GM21619 (cell line): ENCODE measurements around the gene C21orf58.

ENCODE experiments used
- ATAC-seq: cut with Tn5 transposase; IDR thresholded peaks from one replicate; pipeline ENCODE4 v1.9.1; 2021; ENCODE audit not compliant: unreplicated experiment

The C21orf58 gene

GRCh38 chr21:46297338-46298271, 26.1 kb downstream of the C21orf58 start:
- no peak for ATAC-seq

DNA sequence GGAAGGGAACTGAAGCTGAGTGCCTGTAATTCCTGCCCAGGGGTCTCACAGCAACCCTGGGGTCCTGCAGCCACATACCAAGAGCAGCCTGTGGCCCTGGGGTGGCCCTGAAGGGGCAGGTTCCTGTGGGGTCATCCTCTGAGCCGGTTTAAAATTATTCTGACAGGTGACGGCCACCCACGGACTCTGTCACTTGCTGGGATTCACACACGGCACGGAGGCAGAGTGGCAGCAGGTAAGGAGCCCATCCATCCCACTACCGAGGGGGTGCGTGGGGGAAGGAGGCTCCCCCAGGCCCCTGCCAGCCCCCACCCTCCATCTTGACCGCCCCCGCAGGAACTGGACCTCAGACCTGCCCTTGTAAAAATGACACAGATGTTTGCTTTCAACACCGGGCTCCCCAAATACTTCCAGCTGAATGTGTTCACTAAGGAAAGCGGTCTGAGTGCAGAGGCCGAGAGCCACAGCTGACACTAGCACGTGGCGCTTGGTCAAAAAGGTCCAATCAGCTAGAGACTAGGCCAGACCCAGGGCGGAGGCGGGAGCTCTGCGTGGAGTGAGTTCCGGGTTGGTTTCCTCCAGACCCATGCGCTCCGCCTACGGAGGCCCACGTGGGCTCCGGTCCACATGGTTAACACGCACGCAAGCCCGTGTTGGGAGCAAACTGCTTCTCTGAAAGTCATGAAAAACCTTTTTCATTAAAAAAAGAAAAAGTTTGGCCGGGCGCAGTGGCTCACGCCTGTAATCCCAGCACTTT, 27.5 kb downstream of the C21orf58 start:
- no peak for ATAC-seq

- ATAC-seq: no peak
Observed at GRCh38 chr21:46295177-46295770, 28.4 kb downstream of the C21orf58 start.

GRCh38 chr21:46294647-46295176, 29.0 kb downstream of the C21orf58 start:
- no peak for ATAC-seq

- no peak for ATAC-seq
Observed at GRCh38 chr21:46291561-46291960, 32.1 kb downstream of the C21orf58 start.

- no peak for ATAC-seq
Observed at GRCh38 chr21:46289655-46290179, 34.0 kb downstream of the C21orf58 start.

DNA sequence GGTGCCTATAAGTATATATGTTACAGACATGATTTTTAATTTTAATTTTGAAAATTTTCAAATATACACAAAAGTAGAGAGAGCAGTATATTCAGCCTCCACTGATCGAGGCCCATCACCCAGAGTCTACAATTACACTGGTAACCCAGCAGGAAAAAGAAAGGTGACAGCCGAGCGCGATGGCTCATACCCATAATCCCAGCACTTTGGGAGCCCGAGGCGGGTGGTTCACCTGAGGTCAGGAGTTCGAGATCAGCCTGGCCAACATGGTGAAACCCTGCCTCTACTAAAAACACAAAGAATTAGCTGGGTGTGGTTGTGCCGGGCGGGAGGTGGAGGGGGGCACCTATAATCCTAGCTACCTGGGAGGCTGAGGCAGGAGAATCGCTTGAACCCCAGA, 36.1 kb downstream of the C21orf58 start:
- ATAC-seq: no peak

DNA sequence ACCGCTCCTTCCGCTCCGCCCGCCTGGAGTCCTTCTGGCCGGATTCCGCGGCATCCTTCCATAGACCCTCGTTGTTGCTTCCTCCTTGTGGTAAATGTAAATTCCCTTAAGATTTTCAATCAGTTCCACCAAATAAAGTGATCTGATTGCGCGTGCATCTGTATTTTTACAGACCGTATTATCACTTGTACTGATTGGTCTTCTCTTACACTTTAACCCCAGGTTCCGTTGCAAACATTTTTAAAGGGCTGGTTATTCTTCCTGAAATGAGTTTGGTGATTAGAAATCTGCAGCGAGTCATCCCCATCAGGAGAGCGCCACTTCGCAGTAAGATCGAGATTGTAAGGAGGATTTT, 37.0 kb downstream of the C21orf58 start:
- no peak for ATAC-seq

DNA sequence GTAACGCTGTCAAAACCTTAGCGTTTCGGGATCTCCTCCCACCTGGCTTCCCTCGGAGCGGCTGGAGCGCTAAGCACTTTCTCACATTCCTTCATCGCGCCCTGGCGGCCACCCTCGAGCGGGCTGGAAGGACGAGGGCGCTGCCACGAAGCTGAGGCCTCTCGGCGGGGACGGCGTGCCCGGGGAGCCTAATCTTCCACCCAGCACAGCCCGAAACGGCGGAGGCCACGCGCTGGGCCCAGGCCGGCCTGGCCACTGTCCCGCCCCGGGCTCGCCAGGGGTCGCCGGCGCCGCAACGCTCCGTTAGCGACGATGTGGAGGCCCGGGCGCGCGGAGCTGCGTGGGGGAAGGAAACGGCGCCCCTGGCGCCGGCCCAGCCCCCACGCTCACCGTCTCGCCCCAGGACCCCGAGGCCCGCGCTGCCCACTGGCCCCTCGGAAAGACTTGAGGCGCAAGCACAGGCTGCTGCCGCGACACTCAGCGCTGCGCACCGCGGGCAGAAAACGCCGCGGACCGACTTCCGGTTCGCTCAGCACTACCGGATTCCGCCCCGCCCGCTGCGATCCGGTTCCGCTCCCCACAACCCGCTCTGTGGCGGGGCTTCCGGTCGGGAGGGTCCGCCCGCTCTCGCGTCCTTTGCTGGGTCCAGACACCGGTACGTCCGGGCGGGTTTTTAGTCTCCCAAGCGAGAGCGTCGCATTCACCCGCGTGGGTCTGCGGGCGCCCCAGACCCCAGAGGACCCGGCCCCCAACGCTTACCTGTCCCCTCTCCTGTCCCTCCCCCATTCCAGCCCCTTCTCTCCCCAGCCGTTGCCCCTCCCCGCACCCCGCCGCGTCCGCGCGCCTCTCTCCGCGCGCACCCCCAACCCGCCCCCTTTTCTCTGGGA, 37.7 kb downstream of the C21orf58 start, which contains the start of gene YBEY:
YBEY (plus strand) TSS at position 582 of the 887 bp plus-strand sequence. CDS start 572 bp downstream, outside the sequence.
- ATAC-seq: peak; percentile 79

GRCh38 chr21:46285206-46285661, 38.4 kb downstream of the C21orf58 start, which contains the start of gene MCM3AP:
Gene MCM3AP (minus strand): TSS chr21:46285611. CDS start chr21:46285286, 325 bp downstream.
- ATAC-seq: no peak

DNA sequence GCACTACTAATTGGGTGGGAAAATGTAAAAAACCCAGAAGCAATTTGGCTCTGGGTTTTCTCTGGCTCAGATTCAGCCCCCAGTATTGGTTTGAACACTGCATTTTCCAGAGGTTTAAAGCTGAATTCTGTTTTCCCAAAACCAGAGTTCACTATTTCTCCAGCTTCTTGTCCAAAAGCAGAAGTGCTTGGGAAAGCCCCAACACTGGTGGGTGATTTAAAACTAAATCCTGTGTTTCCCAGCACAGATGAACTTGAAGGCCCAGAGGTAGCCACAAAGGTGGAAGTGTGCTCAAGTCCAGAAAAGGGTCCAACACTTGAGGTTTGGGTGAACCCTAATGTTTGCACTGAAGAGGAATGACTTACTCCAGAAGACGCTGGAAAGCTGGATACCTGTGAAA, 38.9 kb downstream of the C21orf58 start:
- ATAC-seq: no peak

DNA sequence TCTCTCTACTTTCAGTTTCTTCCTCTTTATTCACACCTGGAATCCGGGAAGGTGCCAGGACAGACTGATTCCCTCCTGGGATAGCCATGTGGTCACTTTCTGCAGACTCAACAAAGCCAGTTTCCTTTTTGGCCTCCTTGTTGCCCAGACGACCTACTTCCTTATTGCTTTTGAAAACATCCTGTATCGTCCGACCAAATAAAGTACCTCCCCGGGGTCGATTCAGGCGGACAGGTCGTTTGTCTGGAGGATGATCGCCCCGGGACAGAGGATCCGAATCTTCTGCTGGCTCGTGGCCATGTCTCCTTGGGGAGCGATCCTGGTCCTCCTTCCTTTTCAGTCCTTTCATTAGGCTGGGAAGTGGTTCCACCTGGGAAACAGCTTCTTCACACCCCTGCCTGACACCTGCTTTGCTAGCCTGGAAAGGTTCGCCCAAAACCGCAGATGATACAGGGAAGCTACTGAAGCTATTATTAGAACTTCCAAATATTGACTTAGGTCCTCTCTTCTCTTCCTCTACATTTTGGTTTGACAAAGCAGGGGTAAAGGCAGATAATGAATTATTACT, 39.5 kb downstream of the C21orf58 start:
- no peak for ATAC-seq

DNA sequence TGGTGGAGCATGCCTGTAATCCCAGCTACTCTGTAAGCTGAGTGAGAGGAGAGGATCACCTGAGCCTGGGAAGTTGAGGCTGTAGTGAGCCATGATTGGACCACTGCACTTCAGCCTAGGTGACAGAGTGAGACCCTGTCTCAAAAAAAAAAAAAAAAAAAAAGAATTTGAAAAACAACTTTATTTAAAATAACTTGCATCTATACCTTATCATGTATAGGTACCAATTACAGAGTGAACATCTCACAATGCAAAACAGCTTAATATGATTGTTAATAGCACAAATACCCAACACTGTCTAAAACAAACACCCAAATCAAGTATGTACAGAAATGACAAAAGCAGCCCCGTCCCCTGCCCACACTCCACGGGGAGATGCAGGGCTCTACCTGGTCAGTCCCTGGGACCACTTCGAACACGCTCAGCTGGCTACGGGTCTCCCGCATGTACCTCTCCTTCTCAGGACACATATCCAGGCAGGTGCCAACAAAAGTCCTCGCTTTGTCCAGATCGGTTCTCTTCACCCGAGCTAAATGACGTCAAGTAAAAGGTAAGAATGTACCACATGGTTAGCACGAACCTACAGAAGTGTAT, 48.8 kb downstream of the C21orf58 start:
- no peak for ATAC-seq

- no peak for ATAC-seq
Observed at GRCh38 chr21:46273341-46273740, 50.3 kb downstream of the C21orf58 start.

GRCh38 chr21:46269466-46269865, 54.2 kb downstream of the C21orf58 start:
- no peak for ATAC-seq

DNA sequence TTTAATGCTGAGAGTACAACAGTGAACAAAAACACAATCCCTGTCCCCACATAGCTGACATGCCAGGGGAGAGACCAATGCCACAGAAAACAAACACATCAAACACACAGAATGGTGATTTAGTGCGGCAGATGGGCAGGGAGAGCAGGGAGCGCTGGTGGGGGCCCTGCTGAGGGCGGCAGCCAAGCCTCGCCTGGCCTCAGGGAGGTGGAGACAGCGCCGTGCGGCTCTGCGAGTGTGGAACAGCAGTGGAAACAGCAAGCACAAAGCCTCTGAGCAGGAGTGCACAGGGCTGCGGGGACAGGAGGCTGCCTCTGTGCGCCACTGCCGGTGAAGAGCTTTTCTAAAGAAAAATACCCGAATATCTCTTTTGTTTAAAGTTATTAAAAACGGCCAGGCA, 55.3 kb downstream of the C21orf58 start:
- no peak for ATAC-seq

GRCh38 chr21:46266946-46267345, 56.7 kb downstream of the C21orf58 start:
- ATAC-seq: no peak

- ATAC-seq: no peak
Observed at GRCh38 chr21:46265736-46266525, 57.7 kb downstream of the C21orf58 start.
